ENCODE data around the gene ZNF205.

The ZNF205 gene

DNA sequence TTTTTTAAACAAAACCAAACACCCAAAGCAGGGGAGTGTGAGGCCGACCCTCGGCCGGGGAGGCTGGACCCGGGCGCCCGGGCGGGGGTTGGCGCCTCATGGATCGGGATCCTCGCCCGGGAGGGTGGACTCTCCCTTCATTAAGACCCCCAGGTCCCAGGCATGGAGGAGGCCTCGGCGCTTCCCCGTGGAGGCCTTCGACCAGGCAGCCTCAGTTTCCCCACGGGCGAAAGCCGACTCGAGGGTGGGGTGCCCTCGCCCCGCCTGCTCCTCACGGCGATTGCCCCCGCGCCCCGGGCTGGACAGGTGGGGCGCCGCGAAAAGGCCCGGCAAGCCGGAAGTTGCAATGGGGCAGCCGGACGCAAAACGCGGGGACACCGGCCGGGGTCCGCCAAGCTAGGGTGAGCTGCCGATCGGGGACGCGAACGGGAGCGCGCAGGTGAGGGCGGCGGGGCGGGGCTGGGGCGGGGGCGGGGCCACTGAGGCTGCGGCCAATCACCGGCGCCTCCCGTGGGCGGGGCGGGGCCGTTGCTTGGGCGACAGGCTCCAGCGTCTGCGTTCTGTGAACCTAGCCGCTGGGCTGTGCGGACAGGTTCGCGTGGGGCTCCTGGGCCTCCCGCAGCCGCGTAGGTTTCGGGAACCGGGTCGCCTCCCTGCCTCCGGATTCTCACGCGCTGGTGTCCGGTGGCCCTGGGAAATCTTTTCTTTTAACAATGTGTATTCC lies 6.0 kb upstream of the ZNF205 start:
- DNase-seq, result peak; percentile 87

DNA sequence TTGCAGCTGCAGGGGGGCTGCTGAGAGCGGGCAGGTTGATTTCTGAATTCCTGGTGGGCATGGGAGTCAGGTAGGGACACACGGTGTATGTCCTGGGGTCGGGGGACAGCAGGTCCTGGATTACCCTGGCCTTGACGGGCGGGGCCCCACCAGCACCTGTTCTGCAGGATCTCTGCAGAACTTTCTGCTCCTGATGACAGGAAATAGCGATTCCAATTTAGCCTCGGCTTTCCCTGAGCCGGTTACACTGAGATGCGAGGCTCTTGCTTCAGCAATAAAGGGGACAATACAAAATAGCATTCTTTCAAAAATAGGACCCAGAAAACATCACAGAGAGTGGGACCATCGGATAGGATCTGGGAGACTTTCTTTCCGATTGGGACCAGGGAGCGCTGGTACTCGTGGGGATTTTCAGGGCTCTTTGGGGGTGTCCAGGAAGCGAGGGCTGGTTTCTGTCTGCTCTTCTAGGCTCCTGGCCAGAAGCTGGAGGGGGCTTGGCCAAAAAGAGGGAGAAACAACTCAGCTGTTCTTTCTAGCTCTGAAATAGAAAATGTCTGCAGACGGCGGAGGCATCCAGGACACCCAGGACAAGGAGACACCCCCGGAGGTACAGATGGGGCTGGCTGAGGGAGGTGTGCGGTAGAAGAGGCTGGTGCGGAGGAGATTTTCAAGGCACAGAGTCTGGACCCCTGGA lies 642 bp downstream of the ZNF205 start:
- DNase-seq, result no peak

DNA sequence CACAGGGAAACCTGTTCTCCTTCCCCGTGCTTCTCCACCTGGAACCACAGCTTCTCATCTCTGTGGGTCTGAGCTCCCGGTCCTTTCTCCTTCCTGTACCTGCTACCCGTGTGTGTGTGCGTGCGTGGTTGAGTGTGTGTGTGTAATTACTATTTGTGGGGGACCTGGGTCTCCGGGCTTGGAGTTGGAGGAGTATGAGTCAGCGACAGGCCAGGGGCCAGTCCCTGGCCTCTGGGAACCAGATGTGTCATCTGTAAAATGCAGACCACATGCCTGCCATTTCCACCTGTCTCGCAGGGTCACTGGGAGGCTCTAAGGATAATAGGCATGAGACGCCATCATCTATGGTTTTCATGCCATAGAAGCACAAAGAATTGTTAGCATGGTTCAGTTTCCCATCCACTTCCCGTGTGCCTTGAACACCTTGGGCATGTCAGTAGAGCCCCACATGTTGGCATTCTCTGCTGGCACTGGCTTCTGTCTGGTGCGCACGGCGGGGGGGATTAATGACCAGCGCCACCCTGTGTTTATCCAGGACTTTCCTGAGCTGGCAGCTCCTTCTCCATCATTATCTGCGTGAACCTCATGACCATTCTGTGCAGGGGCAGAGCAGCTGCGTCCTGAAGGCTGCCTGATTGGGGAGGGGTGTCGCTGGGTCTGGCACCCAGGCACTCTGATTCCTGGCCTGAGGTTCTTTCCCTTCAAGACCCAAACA lies 1.5 kb downstream of the ZNF205 start:
- no peak for DNase-seq

DNA sequence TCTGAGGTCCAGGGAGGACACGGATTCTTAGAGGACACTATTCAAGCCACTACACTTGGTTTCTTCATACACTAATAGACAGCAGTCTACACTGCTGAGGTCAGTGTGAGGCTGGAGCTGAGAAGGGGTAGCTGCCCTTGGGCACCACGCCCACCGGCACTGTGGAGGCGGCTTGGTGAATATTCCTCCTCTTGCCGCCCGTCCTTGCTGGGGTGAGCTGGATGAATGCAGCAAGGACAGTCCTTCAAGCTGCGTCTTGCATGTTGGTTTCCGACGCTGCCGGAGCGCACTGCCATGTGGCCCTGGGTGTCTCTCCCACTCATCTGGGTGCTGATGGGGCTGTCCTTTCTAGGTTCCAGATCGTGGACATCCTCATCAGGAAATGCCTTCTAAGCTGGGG lies 2.6 kb downstream of the ZNF205 start:
- DNase-seq, result no peak

DNA sequence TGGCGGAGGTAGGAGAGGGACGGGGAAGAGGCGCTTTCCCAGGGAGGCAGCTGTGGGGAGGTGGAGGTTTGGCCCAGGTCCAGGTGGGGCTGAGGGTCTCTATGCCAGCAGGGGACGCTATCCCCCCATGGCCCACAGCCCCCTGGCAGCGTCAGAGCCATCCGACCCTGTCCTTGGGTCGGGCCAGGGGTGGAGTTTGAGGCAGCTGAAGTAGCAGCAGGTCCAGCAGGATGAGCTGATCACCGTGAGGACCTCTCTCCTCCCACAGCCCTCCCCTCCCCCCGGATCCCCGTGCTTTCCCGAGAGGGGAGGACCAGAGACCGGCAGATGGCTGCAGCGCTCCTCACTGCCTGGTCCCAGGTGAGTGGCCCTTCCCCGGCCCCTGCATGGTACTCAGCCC lies 3.2 kb downstream of the ZNF205 start:
- DNase-seq, result no peak

DNA sequence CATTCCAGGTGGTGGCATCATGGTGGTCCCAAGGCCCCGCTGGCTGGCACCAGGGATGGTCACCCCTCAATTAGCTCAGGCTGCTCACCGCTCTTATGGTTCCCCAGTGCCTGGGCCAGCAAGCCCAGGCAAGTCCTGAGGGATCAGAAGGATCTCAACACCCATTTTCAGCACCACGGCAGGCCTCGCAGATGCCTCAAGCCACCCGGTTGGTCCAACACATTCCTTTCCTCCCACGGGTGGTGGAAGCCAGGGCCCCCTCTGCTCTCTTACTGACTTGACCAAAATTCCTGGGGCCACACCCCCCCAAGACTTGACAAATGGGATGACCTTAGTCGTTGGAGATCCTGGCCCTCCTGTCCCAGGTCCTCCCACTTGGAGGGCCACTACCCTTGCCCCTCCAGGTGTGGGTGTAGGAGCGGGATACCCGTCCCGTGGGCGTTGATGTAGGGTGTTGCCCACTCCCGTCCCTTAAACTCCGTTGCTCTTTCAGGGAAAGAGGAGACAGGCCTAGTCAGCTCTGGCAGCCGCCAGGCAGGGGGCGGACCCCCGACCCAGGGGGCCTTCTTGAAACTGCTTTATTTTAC lies 5.9 kb downstream of the ZNF205 start:
- no peak for DNase-seq

DNA sequence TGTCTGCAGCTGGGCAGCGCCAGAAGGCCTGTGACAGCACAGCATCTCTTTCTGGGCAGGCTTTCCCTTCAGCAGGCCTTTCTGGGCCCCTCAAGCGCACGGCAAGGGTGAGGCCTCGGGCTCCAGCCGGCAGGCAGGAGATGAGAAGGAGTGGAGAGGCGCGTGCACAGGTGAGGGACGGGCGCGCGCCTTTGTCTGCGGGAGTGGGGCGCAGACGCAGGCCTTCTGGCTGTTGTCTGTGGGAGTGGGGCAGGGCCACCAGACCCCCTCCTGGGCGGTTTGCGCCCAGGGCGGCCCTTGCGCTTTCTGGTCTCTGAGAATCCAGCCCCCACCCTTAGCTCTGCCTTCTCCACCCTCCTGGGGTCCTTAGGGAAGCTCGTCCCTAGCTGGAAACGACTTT lies 6.5 kb downstream of the ZNF205 start:
- no peak for DNase-seq

DNA sequence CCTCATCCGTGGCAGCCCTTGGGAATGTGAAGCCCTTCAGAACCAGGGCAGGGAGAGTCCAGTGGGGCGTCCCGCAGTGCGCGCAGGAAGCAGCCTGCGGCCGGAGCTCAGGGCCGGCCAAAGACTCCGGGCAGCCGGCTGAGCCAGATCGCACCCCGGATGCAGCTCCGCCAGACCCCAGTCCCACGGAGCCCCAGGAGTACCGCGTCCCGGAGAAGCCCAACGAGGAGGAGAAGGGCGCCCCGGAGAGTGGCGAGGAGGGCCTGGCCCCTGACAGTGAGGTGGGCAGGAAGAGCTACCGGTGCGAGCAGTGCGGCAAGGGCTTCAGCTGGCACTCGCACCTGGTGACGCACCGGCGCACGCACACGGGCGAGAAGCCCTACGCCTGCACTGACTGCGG lies 6.9 kb downstream of the ZNF205 start:
- no peak for DNase-seq

DNA sequence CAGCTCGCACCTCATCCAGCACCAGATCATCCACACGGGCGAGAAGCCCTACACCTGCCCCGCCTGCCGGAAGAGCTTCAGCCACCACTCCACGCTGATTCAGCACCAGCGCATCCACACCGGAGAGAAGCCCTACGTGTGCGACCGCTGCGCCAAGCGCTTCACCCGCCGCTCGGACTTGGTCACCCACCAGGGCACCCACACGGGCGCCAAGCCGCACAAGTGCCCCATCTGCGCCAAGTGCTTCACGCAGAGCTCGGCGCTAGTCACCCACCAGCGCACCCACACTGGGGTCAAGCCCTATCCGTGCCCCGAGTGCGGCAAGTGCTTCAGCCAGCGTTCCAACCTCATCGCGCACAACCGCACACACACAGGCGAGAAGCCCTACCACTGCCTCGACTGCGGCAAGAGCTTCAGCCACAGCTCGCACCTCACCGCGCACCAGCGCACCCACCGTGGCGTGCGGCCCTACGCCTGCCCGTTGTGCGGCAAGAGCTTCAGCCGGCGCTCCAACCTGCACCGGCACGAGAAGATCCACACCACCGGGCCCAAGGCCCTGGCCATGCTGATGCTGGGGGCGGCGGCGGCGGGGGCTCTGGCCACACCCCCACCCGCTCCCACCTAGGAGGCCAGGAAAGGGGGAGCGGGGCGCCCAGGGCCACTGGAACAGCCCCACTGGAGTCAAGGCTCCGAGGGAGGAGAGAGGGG lies 7.5 kb downstream of the ZNF205 start:
- no peak for DNase-seq

DNA sequence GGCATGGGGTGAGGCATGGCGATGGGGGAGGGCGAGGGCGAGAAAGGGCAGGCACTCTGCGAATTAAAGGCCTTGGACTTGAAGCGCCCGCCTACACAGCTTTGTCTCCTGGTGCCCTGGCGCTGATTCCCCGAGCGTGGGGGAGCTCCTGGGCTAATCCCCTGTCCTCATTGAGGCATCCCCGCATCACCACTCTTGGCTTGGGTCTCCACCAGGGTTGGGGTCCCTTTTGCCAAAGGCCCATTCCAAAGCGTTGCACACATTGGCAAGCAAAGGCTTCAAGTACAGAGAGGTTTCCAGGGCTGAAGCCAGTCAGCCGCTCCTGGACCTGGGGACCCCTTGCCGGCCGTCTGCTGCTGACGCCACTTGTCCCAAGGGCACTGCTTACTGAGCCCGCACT lies 8.0 kb downstream of the ZNF205 start:
- DNase-seq, result no peak

DNA sequence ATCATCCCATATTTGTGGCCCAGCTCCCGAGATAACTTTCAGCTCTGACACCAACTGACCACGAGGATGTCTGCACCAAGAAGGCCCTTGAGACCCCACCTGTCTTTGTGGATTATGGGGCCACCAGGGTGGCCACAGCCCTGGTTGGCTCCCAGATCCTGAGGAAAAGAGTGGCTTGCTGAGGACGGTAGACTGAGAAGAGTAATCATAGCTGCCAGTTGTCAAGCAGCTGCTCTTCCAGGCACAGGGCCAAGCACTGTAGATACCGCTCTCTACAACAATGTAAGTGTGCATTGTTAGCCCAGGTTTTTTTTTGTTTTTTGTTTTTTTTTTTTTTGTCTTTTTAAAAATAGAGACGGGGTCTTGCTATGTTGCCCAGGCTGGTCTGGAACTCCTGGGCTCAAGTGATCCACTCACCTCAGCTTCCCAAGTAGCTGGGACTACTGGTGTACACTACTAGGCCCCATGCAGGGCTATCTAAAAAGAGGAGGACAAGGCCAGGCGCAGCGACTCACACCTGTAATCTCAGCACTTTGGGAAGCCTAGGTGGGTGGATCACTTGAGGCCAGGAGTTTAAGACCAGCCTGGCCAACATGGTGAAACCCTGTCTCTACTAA lies 9.6 kb downstream of the ZNF205 start:
- no peak for DNase-seq

DNA sequence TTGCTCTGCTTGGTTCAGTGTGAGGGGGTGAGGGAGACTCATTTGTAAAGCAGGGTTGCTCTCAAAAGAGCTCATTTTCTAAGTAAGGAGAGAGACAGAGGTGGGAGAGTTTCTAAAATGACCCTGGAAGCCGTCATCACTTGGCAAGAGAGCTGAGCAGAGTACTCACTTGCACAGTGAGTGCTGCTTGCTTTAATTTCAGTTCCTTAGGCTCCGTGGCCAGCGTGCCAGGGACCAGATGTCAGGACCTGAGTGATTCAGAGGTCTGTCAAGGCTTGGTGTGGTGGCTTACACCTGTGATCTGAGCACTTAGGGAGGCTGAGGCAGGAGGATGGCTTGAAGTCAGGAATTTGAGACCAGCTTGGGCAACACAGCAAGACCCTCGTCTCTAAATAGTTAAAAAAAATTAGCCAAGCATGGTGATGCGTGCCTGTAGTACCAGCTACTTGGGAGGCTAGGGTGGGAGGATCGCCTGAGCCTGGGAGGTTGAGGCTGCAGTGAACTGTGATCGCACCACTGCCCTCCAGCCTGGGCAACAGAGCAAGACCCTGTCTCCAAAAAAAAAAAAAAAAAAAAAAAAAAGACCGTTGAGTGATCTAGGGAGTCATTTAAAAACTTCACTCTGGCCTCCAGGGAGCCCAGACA lies 10.7 kb downstream of the ZNF205 start:
- no peak for DNase-seq

DNA sequence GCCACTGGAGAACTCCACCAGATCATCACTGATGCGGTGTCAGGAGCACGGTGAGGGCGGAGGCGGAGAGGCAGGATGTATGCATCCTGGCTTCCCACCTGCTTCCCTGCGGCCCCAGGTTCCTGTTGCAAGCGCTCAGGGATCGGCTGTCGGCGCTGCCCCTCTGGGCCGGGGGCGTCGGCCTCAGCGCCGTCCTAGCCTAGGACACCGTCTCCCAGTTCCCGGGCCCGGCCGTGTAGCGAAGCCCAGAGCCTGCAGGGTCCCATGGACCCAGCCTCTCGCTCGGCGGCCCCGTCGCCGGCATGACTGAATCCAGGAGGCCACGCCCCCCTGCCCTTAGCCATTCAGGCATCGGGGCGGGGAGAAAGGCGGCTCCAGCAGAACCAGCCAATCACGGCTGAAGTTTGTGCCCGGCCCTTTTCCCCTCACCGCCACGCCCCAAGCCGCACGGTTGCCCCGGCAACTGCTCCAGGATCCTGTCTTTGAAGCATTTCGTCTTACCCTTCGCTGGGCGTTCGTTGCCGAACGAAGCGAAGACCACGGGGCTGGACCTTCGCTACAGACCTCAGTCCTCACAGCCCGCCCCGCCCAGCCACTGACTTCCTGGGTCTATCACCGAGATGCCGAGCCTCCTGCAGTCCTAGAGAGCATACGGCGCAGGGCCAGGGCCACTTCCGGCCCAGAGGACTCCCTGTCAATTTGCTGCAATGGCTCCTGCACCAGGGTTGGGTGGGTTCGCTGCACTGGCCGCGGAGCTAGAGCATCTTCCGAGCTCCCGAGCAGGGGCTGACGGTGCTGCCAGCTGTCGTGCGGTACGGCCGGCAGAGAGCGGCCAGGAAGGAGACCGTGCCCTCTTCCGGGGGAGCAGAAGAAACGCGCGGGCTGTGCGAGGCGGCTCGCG lies 11.8 kb downstream of the ZNF205 start:
- peak; percentile 97 for DNase-seq

DNA sequence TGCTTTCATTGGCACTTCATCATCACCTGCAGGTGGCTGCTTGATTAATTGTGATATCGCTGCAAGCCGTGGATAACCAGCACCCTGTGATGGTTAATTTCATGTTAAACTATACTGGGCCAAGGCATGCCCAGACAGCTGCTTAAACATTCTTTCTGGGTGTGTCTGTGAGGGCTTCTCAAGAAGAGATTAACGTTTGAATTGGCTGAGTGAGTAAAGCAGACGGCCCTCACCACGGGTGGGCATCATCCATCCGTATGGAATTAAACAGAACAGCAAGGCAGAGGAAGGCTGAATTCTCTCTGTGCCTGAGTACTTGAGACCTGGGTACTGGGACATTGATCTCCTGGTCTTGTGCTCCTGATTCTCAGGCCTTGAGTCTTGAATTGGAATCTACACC lies 15.4 kb downstream of the ZNF205 start:
- no peak for DNase-seq

DNA sequence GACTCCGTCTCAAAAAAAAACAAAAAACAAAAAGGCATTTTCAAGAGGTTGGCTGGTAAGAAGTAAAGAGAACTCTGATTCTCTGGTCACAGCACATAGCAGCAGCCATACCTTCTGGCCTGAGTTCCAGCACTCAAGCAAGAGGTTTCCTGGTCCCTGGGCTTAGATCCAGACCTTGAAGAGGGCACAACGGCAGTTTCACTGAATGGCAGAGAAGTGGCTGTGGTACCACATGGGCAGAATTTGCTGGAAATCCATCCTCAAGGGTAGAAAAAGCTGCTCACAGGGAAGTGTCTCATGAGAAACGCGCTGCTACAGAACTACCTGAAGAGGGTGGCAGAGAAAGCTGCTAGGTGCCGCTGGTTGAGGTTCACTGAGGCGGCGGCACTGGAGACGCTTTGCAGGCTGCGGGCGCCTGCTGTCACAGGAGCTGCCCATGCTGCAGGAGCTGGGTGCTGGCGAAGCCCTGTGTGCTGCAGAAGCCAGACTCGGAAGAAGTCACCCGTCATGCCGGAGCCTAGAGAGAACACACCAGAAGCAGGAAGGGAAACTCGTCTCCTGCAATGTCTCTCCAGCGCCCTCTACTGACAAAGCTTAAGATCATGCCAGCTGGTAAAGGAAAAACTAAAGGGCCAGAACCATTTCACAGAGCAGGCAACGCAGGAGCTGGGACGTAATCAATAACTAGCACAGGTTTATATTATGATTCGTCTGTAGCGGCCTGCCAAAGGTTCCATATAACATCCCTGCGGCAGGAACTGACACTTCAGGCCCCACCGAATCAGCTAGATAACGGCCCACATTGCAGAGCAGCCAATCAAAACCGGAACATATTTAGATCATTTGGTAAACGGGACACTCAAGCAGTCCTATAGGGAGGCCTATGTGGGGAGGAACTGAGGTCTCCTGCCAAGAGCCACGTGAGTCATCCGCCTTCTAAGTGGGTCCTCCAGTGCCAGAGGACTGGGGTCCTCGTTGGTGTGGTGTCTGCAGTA lies 17.0 kb downstream of the ZNF205 start:
- DNase-seq, result peak; percentile 54

DNA sequence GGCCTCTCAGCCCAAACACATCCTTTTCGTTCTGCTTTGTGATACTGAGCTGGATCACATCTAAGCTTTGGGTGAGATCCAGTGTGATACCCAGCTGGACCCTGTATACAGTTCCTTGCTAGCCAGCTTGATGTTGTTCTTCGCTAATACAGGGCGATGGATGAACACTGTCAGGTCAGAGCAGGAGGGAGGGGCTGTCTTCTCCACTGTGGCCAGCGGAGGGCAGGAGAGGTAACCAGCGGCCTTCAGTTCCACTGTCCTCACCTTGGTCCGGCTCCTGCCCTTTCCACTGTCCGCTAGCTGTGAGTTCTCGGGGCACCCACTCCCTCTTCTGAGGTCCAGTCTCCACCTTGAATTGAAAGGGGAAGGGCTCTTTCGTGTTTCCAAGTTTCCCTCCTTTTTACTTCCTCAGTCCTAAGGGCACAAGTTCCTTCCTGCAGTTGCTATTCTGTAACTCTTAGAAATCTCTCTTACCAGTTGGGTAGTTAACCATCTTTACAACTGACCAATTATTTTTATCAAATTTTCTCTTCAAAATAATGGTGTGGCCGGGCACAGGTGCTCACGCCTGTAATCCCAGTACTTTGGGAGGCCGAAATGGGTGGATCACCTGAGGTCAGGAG lies 19.5 kb downstream of the ZNF205 start:
- DNase-seq, result peak; percentile 32

DNA sequence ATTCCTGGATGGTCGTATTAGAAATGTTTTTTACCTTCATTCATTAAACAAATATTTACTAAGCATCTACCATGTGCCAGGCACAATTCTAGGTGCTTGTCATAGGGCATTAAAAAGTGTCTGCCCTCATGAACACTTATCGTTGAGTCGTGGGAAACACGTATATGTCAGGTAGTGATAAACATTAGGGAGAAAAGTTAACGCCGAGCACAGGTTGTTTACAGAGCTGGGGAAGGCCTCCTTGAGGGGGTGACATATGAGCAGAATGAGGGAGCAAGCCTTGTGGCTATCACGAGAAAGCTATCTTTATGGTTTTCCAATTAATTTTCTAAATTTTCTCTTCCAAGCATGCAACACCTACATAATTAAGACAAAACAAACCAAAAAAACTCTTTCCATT lies 21.5 kb downstream of the ZNF205 start:
- no peak for DNase-seq

DNA sequence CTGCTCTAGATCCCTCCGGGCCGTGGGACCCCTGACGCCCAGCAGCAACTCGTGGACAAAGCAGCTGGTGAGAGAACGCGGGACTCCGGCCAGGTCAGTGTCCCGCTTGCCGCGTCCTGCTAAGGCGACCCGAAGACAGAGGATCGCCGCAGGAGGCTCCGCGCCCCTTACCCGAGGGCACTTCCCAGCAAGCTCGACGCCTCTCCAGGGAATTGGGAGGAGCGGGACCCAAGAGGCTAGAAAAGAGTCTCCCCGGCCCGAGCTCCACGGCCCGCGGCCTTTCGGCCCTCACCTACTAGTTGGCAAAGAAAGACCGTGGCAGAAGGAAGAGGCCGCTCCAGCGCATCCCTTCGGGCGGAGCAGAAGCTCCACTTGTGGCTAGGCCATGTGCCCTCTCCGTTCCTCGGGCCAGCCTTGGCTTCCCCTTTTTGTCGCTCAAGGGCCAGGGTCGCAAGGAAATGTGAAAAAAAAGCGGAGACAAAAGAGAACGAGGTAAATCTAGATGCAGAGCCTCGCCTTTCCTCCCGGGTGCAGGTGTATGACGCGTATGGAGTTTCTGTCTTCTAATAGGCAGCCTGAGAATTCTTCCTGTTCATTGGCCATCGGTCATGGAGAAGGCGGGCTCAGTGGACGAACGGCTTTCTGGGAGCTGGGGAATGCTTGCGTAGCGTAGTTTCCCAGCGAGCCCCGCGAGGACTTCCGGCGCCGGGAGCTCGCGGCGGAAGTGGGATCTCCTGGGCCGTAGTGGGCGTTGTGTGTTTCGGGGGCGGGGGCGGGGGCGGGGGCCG lies 22.1 kb downstream of the ZNF205 start, which contains the start of gene ZNF213:
TSS of gene ZNF213 (plus strand) at position 692 of the 788 bp plus-strand sequence. CDS start 2,252 bp downstream, outside the sequence.
- peak; percentile 82 for DNase-seq
